K562 (cell line): ENCODE measurements around the gene RAB21. TPM values are rescaled to one million over a fixed set of nuclear protein-coding genes. Genes with fewer than 3 reads are reported as not detected.

ENCODE experiments used
- ARID2 ChIP-seq: fragments of 450-650 bp; IDR thresholded peaks from 2 replicates; pipeline ENCODE4 v1.6.1; 2017; ENCODE audit warnings: antibody characterized with exemption, mild to moderate bottlenecking
- ATF4 ChIP-seq: fragments of 450-650 bp; formaldehyde crosslinking; IDR thresholded peaks from 2 replicates; pipeline ENCODE4 v1.4.0; 2022; ENCODE audit warnings: mild to moderate bottlenecking, moderate library complexity
- CHD2 ChIP-seq: IDR thresholded peaks from 2 replicates; pipeline ENCODE4 v1.6.1; 2011; ENCODE audit warnings: low read depth, low read length
- CSDE1 ChIP-seq, 2 experiments: fragments of 450-650 bp; IDR thresholded peaks; 2 replicates each; pipeline ENCODE4 v1.6.1; 2016; ENCODE audit warnings: mild to moderate bottlenecking in 1 of 2
- EWSR1 ChIP-seq: fragments of 450-650 bp; IDR thresholded peaks from 2 replicates; pipeline ENCODE4 v1.6.1; 2018; ENCODE audit warnings: borderline replicate concordance, mild to moderate bottlenecking, low read depth, moderate library complexity; ENCODE audit not compliant: partially characterized antibody
- FOSL1 ChIP-seq: fragments of 200-800 bp; sonication (Bioruptor generic); conservative IDR thresholded peaks from 2 replicates; pipeline ENCODE4 v1.6.1; 2016; ENCODE audit warnings: missing genetic modification characterization, missing compliant biosample characterization
- GATA2 ChIP-seq: sonication (generic); formaldehyde crosslinking; IDR thresholded peaks from 2 replicates; pipeline ENCODE4 v1.4.0; 2020; ENCODE audit warnings: mild to moderate bottlenecking, missing genetic modification reagents
- HCFC1 ChIP-seq: IDR thresholded peaks from 2 replicates; pipeline ENCODE4 v1.6.1; 2012; ENCODE audit warnings: low read depth, low read length, improper control_type of control experiment
- IRF2 ChIP-seq: sonication (generic); formaldehyde crosslinking; IDR thresholded peaks from 2 replicates; pipeline ENCODE4 v1.8.1; 2022; ENCODE audit warnings: mild to moderate bottlenecking, missing genetic modification reagents
- JUNB ChIP-seq: fragments of 450-650 bp; formaldehyde crosslinking; conservative IDR thresholded peaks from 2 replicates; pipeline ENCODE4 v1.4.0; 2020; ENCODE audit warnings: mild to moderate bottlenecking
- LEF1 ChIP-seq: fragments of 450-650 bp; IDR thresholded peaks from 2 replicates; pipeline ENCODE4 v1.6.1; 2016; ENCODE audit warnings: mild to moderate bottlenecking
- MTA3 ChIP-seq: fragments of 450-650 bp; formaldehyde crosslinking; IDR thresholded peaks from 2 replicates; pipeline ENCODE4 v1.6.1; 2017; ENCODE audit warnings: mild to moderate bottlenecking, borderline replicate concordance
- NBN ChIP-seq: fragments of 450-650 bp; IDR thresholded peaks from 2 replicates; pipeline ENCODE4 v1.6.1; 2016; ENCODE audit warnings: low read depth, mild to moderate bottlenecking
- NCOA2 ChIP-seq, 2 experiments: fragments of 450-650 bp; IDR thresholded peaks; 2 replicates each; pipeline ENCODE4 v1.6.1; 2018; ENCODE audit warnings: mild to moderate bottlenecking in 2 of 2, moderate library complexity in 1 of 2; ENCODE audit not compliant: partially characterized antibody in 2 of 2
- NEUROD1 ChIP-seq: fragments of 150-350 bp; IDR thresholded peaks from 2 replicates; pipeline ENCODE4 v1.6.1; 2014; ENCODE audit warnings: borderline replicate concordance, low read length, low read depth; ENCODE audit not compliant: partially characterized antibody
- NFXL1 ChIP-seq: fragments of 450-650 bp; formaldehyde crosslinking; IDR thresholded peaks from 2 replicates; pipeline ENCODE4 v1.4.0; 2021; ENCODE audit warnings: mild to moderate bottlenecking
- NUFIP1 ChIP-seq: fragments of 450-650 bp; IDR thresholded peaks from 2 replicates; pipeline ENCODE4 v1.6.1; 2018; ENCODE audit not compliant: partially characterized antibody
- POLR2B ChIP-seq: fragments of 450-650 bp; IDR thresholded peaks from 2 replicates; pipeline ENCODE4 v1.6.1; 2018; ENCODE audit warnings: low read depth; ENCODE audit not compliant: partially characterized antibody
- SP2 ChIP-seq: IDR thresholded peaks from 2 replicates; pipeline ENCODE4 v1.6.1; 2011; ENCODE audit warnings: mild to moderate bottlenecking, low read depth, low read length, moderate library complexity; ENCODE audit not compliant: poor library complexity, severe bottlenecking; ENCODE audit errors: extremely low read depth
- SPI1 ChIP-seq: IDR thresholded peaks from 2 replicates; pipeline ENCODE4 v1.6.1; 2011; ENCODE audit warnings: low read depth, low read length, control low read depth, borderline replicate concordance
- STAT5B ChIP-seq: fragments of 250-450 bp; sonication (Bioruptor Pico); IDR thresholded peaks from 2 replicates; pipeline ENCODE4 v1.8.0; 2021; ENCODE audit warnings: mild to moderate bottlenecking, inconsistent platforms
- TEAD1 ChIP-seq, 2 experiments: fragments of 450-650 bp in 1 of 2; sonication (generic) in 1 of 2; formaldehyde crosslinking; IDR thresholded peaks; 2 replicates each; pipeline versions ENCODE4 v1.4.0 to v1.8.0; 2020 to 2022; ENCODE audit warnings: mild to moderate bottlenecking in 2 of 2, missing genetic modification reagents in 1 of 2
- TSC22D4 ChIP-seq: fragments of 450-650 bp; IDR thresholded peaks from 2 replicates; pipeline ENCODE4 v1.6.1; 2016; ENCODE audit warnings: missing genetic modification characterization, missing biosample characterization, control low read depth
- ZBED1 ChIP-seq: IDR thresholded peaks from 2 replicates; pipeline ENCODE4 v1.6.1; 2014
- polyA plus RNA-seq, 8 experiments: library from polyadenylated mRNA; depleted of rRNA in 4 of 8; stranded (reverse) in 5 of 8; unstranded in 3 of 8; fragments of >200 nt; fragmentation: Nextera tagmentation in 2 of 8; fragmentation: Illumina TruSeq in 1 of 8; extraction: Ambion mirVana in 2 of 8; extraction: Trizol in 1 of 8; gene quantifications; 2 replicates each; pipeline versions ENCODE4 v1.2.1 to v1.2.3, GENCODE V29; 2011 to 2014; ENCODE audit warnings: inconsistent platforms in 1 of 8, missing spikeins in 1 of 8
- total RNA-seq, 7 experiments: library from RNA; depleted of rRNA in 6 of 7; stranded (reverse); fragments of >200 nt in 6 of 7; fragmentation: Illumina TruSeq in 2 of 7; extraction: Trizol in 2 of 7; gene quantifications; 2 replicates each; pipeline versions ENCODE4 v1.2.1 to v1.2.3, GENCODE V29; 2011 to 2021; ENCODE audit warnings: low replicate concordance in 1 of 7
- TF ChIP-seq, protein P1 (sequence below): fragments of 250-450 bp; sonication (Bioruptor Pico); IDR thresholded peaks from 2 replicates; pipeline ENCODE4 v1.5.1; 2021; ENCODE audit warnings: mild to moderate bottlenecking
- TF ChIP-seq, protein P2 (sequence below): fragments of 250-450 bp; sonication (Bioruptor Pico); IDR thresholded peaks from 2 replicates; pipeline ENCODE4 v1.5.0; 2022; ENCODE audit warnings: mild to moderate bottlenecking

RAB21 gene
- total and polyA plus RNA-seq, 9 of the 15 experiments (the other 6 are each of a cell fraction or from before 2014, with no cell fraction given), result 5.3 to 45.6 (median 19.6) TPM

- TF ChIP-seq EWSR1 (no peak), NUFIP1 (no peak), NBN (peak; percentile 84), HCFC1 (no peak), CSDE1 (IDR thresholded peaks at IDR 0.05) (no peak), ATF4 (0 out of 2 replicates have a peak, but pooled peaks have one; percentile 37), CHD2 (no peak), LEF1 (peak; percentile 92), MTA3 (peak; percentile 53; the same call in 1 of the 2 replicates), NFXL1 (CRISPR knock-in tag) (no peak), JUNB (no peak), NCOA2 (IDR thresholded peaks at IDR 0.05; ENCODE audit: partially characterized antibody in 2 of 2) (peak; percentile 55 to 63), SP2 (no peak), POLR2B (no peak), NEUROD1 (no peak), IRF2 (CRISPR knock-in tag) (no peak), ARID2 (no peak), ZBED1 (no peak), SPI1 (no peak), TSC22D4 (no peak), FOSL1 (tag) (peak; percentile 43), TEAD1 (CRISPR knock-in tag; IDR thresholded peaks at IDR 0.05) (0 out of 4 replicates have a peak, but pooled peaks of 1 of the 2 experiments have one; percentile 60), GATA2 (CRISPR knock-in tag) (peak; percentile 81), STAT5B (CRISPR knock-in tag) (no peak)
- TF ChIP-seq, protein P1, sequence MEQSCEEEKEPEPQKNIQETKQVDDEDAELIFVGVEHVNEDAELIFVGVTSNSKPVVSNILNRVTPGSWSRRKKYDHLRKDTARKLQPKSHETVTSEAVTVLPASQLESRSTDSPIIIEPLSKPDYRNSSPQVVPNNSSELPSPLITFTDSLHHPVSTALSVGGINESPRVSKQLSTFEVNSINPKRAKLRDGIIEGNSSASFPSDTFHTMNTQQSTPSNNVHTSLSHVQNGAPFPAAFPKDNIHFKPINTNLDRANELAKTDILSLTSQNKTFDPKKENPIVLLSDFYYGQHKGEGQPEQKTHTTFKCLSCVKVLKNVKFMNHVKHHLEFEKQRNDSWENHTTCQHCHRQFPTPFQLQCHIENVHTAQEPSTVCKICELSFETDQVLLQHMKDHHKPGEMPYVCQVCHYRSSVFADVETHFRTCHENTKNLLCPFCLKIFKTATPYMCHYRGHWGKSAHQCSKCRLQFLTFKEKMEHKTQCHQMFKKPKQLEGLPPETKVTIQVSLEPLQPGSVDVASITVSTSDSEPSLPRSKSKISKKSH (CRISPR knock-in tag), result no peak
- TF ChIP-seq, protein P2, sequence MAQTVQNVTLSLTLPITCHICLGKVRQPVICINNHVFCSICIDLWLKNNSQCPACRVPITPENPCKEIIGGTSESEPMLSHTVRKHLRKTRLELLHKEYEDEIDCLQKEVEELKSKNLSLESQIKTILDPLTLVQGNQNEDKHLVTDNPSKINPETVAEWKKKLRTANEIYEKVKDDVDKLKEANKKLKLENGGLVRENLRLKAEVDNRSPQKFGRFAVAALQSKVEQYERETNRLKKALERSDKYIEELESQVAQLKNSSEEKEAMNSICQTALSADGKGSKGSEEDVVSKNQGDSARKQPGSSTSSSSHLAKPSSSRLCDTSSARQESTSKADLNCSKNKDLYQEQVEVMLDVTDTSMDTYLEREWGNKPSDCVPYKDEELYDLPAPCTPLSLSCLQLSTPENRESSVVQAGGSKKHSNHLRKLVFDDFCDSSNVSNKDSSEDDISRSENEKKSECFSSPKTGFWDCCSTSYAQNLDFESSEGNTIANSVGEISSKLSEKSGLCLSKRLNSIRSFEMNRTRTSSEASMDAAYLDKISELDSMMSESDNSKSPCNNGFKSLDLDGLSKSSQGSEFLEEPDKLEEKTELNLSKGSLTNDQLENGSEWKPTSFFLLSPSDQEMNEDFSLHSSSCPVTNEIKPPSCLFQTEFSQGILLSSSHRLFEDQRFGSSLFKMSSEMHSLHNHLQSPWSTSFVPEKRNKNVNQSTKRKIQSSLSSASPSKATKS, result no peak
These were observed 1.8 kb upstream of the RAB21 start (continued) for GRCh38 chr12:71752891-71753290.
